Islet of Langerhans (tissue), 1 donor: ENCODE measurements around the gene CCDC85C.

ENCODE experiments used
- FAIRE-seq: peaks from one replicate; lab custom pipeline; 2011; peaks lifted over from hg19 to GRCh38; lab: Jason Lieb, UNC

CCDC85C gene

GRCh38 chr14:99628887-99629618 lies 25.0 kb upstream of the CCDC85C start:
- FAIRE-seq, result no peak

GRCh38 chr14:99627510-99628381 lies 23.7 kb upstream of the CCDC85C start:
- FAIRE-seq, result no peak

- no peak for FAIRE-seq
Observed at GRCh38 chr14:99627100-99627499, 23.1 kb upstream of the CCDC85C start.

GRCh38 chr14:99626041-99626648 lies 22.1 kb upstream of the CCDC85C start:
- no peak for FAIRE-seq

- FAIRE-seq, result no peak
Observed at GRCh38 chr14:99625476-99625875, 21.5 kb upstream of the CCDC85C start.

- no peak for FAIRE-seq
Observed at GRCh38 chr14:99624971-99625370, 21.0 kb upstream of the CCDC85C start.

- FAIRE-seq, result no peak
Observed at GRCh38 chr14:99624024-99624423, 20.0 kb upstream of the CCDC85C start.

- no peak for FAIRE-seq
Observed at GRCh38 chr14:99621948-99622347, 17.9 kb upstream of the CCDC85C start.

GRCh38 chr14:99619835-99620834 lies 16.1 kb upstream of the CCDC85C start:
- FAIRE-seq, result no peak

GRCh38 chr14:99616832-99617800 lies 13.1 kb upstream of the CCDC85C start:
- FAIRE-seq, result no peak

- no peak for FAIRE-seq
Observed at GRCh38 chr14:99615497-99616157, 11.6 kb upstream of the CCDC85C start.

- FAIRE-seq, result no peak
Observed at GRCh38 chr14:99612738-99613330, 8.8 kb upstream of the CCDC85C start.

GRCh38 chr14:99612071-99612737 lies 8.2 kb upstream of the CCDC85C start:
- FAIRE-seq, result no peak

GRCh38 chr14:99611646-99612045 lies 7.6 kb upstream of the CCDC85C start:
- FAIRE-seq, result no peak

GRCh38 chr14:99609245-99610170 lies 5.5 kb upstream of the CCDC85C start:
- no peak for FAIRE-seq

GRCh38 chr14:99608591-99608990 lies 4.6 kb upstream of the CCDC85C start:
- no peak for FAIRE-seq

- no peak for FAIRE-seq
Observed at GRCh38 chr14:99606359-99606758, 2.4 kb upstream of the CCDC85C start.
